BLaER1 (cell line): ENCODE data around the gene CEP95.
"Not testable (repeated sequence)": the region's sequence is repeated elsewhere in the genome, so short reads cannot be mapped to it uniquely, and the experiment has no call there.

Experiments used
- H3K27ac ChIP-seq: shearing (Covaris generic); formaldehyde crosslinking; 2 replicates; pipeline ENCODE4 v1.8.1; 2022
- H3K27me3 ChIP-seq: shearing (Covaris generic); formaldehyde crosslinking; 2 replicates; pipeline ENCODE4 v1.8.1; 2022
- H3K36me3 ChIP-seq: shearing (Covaris generic); formaldehyde crosslinking; 2 replicates; pipeline ENCODE4 v1.8.1; 2022
- H3K4me1 ChIP-seq: shearing (Covaris generic); formaldehyde crosslinking; 2 replicates; pipeline ENCODE4 v1.8.1; 2022
- H3K4me2 ChIP-seq: shearing (Covaris generic); formaldehyde crosslinking; 2 replicates; pipeline ENCODE4 v1.8.1; 2022
- H3K4me3 ChIP-seq: shearing (Covaris generic); formaldehyde crosslinking; 2 replicates; pipeline ENCODE4 v1.8.1; 2022
- H3K9ac ChIP-seq: shearing (Covaris generic); formaldehyde crosslinking; 2 replicates; pipeline ENCODE4 v1.8.1; 2022
- H3K9me3 ChIP-seq: shearing (Covaris generic); formaldehyde crosslinking; 2 replicates; pipeline ENCODE4 v1.8.1; 2022
- H4K20me1 ChIP-seq: shearing (Covaris generic); formaldehyde crosslinking; 2 replicates; pipeline ENCODE4 v1.8.1; 2022
- Cebpa-rat ChIP-seq: shearing (Covaris generic); IDR thresholded peaks from 2 replicates; pipeline ENCODE4 v1.8.1; 2022

The CEP95 gene

GRCh38 chr17:64506576-64507412 is at the start of gene CEP95:
Gene CEP95, plus strand, starts transcription at chr17:64506977. Its CDS starts 121 bp downstream, at chr17:64507098.
- no peak for TF ChIP-seq Cebpa-rat
- H3K4me3 ChIP-seq: peak within 1 kb of the TSS; percentile 89

GRCh38 chr17:64457156-64457555 is 49.6 kb upstream of the CEP95 start:
- no peak overlapping the region for H3K9ac ChIP-seq
- peaks cover 59% of the 10 kb centered on the region for H3K36me3 ChIP-seq
- no peaks in the 10 kb centered on the region for H3K27me3 ChIP-seq
- peaks cover 16% of the 10 kb centered on the region for H3K9me3 ChIP-seq
- H4K20me1 ChIP-seq: no peaks in the 10 kb centered on the region
- H3K4me2 ChIP-seq: peak overlapping the region; percentile 53
- H3K4me1 ChIP-seq: peaks cover 63% of the 10 kb centered on the region
- H3K4me3 ChIP-seq: 0 out of 2 replicates have a peak overlapping the region, but pooled peaks have one; percentile 14
- H3K27ac ChIP-seq: peak overlapping the region; percentile 85
- TF ChIP-seq Cebpa-rat: no peak

More at GRCh38 chr17:64506576-64507412, at the start of gene CEP95:
- Histone ChIP-seq H3K4me1 (peaks cover 45% of the 10 kb centered on the region), H3K27ac (peak within 1 kb of the TSS; percentile 100), H3K4me2 (peak within 1 kb of the TSS; percentile 86), H4K20me1 (peaks cover 86% of the 10 kb centered on the region), H3K9me3 (no peaks in the 10 kb centered on the region), H3K27me3 (no peaks in the 10 kb centered on the region), H3K9ac (peak within 1 kb of the TSS; percentile 100), H3K36me3 (peaks cover 65% of the 10 kb centered on the region)

- Histone ChIP-seq H3K27me3 (no peaks in the 10 kb centered on the region), H3K4me1 (peaks cover 53% of the 10 kb centered on the region), H3K4me2 (peak overlapping the region; percentile 53), H3K9ac (no peak overlapping the region), H4K20me1 (no peaks in the 10 kb centered on the region), H3K4me3 (no peak overlapping the region), H3K9me3 (peaks cover 16% of the 10 kb centered on the region), H3K36me3 (peaks cover 50% of the 10 kb centered on the region), H3K27ac (peak overlapping the region; percentile 85)
- TF ChIP-seq Cebpa-rat: no peak
These were observed 48.0 kb upstream of the CEP95 start for GRCh38 chr17:64458756-64459155.

GRCh38 chr17:64459284-64459747 is 47.5 kb upstream of the CEP95 start:
- Histone ChIP-seq H3K27me3 (no peaks in the 10 kb centered on the region), H3K9me3 (peaks cover 16% of the 10 kb centered on the region), H4K20me1 (no peaks in the 10 kb centered on the region), H3K9ac (no peak overlapping the region), H3K4me1 (peaks cover 48% of the 10 kb centered on the region), H3K4me3 (no peak overlapping the region), H3K36me3 (peaks cover 44% of the 10 kb centered on the region), H3K4me2 (peak overlapping the region; percentile 53; the same call in 1 of the 2 replicates), H3K27ac (peak overlapping the region; percentile 85; the same call in 1 of the 2 replicates)
- no peak for TF ChIP-seq Cebpa-rat

- not testable (repeated sequence) for H3K4me2 ChIP-seq, H3K27me3 ChIP-seq, H3K4me3 ChIP-seq, H3K9ac ChIP-seq, H4K20me1 ChIP-seq
- Histone ChIP-seq H3K36me3 (peaks cover 42% of the 10 kb centered on the region), H3K4me1 (peaks cover 43% of the 10 kb centered on the region), H3K27ac (0 out of 2 replicates have a peak overlapping the region, but pooled peaks have one; percentile 85), H3K9me3 (peaks cover 16% of the 10 kb centered on the region)
These were observed 47.0 kb upstream of the CEP95 start for GRCh38 chr17:64459818-64460217.

- Histone ChIP-seq H3K4me3 (no peak overlapping the region), H3K27ac (no peak overlapping the region), H3K9ac (no peak overlapping the region), H3K36me3 (peaks cover 50% of the 10 kb centered on the region), H3K4me2 (no peak overlapping the region), H3K4me1 (peaks cover 32% of the 10 kb centered on the region), H3K27me3 (no peaks in the 10 kb centered on the region), H3K9me3 (peaks cover 16% of the 10 kb centered on the region), H4K20me1 (no peaks in the 10 kb centered on the region)
- no peak for TF ChIP-seq Cebpa-rat
These were observed 45.8 kb upstream of the CEP95 start for GRCh38 chr17:64460955-64461354.

GRCh38 chr17:64461788-64462187 is 45.0 kb upstream of the CEP95 start:
- Histone ChIP-seq H4K20me1 (no peaks in the 10 kb centered on the region), H3K36me3 (peaks cover 58% of the 10 kb centered on the region), H3K9ac (no peak overlapping the region)

GRCh38 chr17:64466019-64466735 is 40.6 kb upstream of the CEP95 start:
- H3K4me1 ChIP-seq: peaks cover 12% of the 10 kb centered on the region
- no peak for TF ChIP-seq Cebpa-rat
- H3K4me3 ChIP-seq: no peak overlapping the region
- peaks cover 71% of the 10 kb centered on the region for H3K36me3 ChIP-seq
- H3K9ac ChIP-seq: no peak overlapping the region
- H3K9me3 ChIP-seq: no peaks in the 10 kb centered on the region
- no peaks in the 10 kb centered on the region for H3K27me3 ChIP-seq
- H4K20me1 ChIP-seq: no peaks in the 10 kb centered on the region
- H3K4me2 ChIP-seq: peak overlapping the region; percentile 24
- H3K27ac ChIP-seq: no peak overlapping the region

More at GRCh38 chr17:64461788-64462187, 45.0 kb upstream of the CEP95 start:
- Histone ChIP-seq H3K4me3 (no peak overlapping the region), H3K27me3 (no peaks in the 10 kb centered on the region), H3K4me2 (no peak overlapping the region), H3K4me1 (peaks cover 32% of the 10 kb centered on the region), H3K27ac (no peak overlapping the region), H3K9me3 (peaks cover 11% of the 10 kb centered on the region)
- TF ChIP-seq Cebpa-rat: no peak

GRCh38 chr17:64466834-64467233 is 39.9 kb upstream of the CEP95 start:
- not testable (repeated sequence) for H4K20me1 ChIP-seq, H3K4me3 ChIP-seq, H3K9me3 ChIP-seq, H3K9ac ChIP-seq, H3K27ac ChIP-seq, H3K27me3 ChIP-seq
- peaks cover 12% of the 10 kb centered on the region for H3K4me1 ChIP-seq
- H3K36me3 ChIP-seq: peaks cover 76% of the 10 kb centered on the region
- H3K4me2 ChIP-seq: peak overlapping the region; percentile 24

- Histone ChIP-seq H4K20me1 (no peaks in the 10 kb centered on the region), H3K9me3 (no peaks in the 10 kb centered on the region), H3K4me1 (peaks cover 12% of the 10 kb centered on the region), H3K27me3 (no peaks in the 10 kb centered on the region), H3K4me3 (no peak overlapping the region), H3K9ac (no peak overlapping the region), H3K27ac (no peak overlapping the region), H3K4me2 (no peak overlapping the region), H3K36me3 (peaks cover 82% of the 10 kb centered on the region)
- TF ChIP-seq Cebpa-rat: no peak
These were observed 36.2 kb upstream of the CEP95 start for GRCh38 chr17:64470625-64471024.
